GM13977 (cell line): Measurements from ENCODE around the gene SNRPA1.

Source experiments
- DNase-seq: peaks from one replicate; pipeline ENCODE4 v3.0.0; 2012; ENCODE audit warnings: low spot score
- CTCF ChIP-seq: IDR thresholded peaks from 2 replicates; pipeline ENCODE4 v1.5.1; 2012; ENCODE audit warnings: mild to moderate bottlenecking, control low read depth; ENCODE audit not compliant: insufficient read depth; ENCODE audit errors: extremely low read depth, missing control alignments
- in situ Hi-C: fragments of 300-500 bp; cut with MboI; formaldehyde crosslinking; loops from one replicate; pipeline ENCODE4 v1.12.0; 2022; ENCODE audit warnings: low sequenced_read_pairs, low pct_unique_long_range_greater_than_20kb, mixed read lengths, inconsistent platforms; ENCODE audit not compliant: unreplicated experiment

SNRPA1 gene

GRCh38 chr15:101325263-101326025, 30.4 kb upstream of the SNRPA1 start:
- in situ Hi-C loops, result no loop called here
- TF ChIP-seq CTCF, result no peak
- DNase-seq, result no peak

DNA sequence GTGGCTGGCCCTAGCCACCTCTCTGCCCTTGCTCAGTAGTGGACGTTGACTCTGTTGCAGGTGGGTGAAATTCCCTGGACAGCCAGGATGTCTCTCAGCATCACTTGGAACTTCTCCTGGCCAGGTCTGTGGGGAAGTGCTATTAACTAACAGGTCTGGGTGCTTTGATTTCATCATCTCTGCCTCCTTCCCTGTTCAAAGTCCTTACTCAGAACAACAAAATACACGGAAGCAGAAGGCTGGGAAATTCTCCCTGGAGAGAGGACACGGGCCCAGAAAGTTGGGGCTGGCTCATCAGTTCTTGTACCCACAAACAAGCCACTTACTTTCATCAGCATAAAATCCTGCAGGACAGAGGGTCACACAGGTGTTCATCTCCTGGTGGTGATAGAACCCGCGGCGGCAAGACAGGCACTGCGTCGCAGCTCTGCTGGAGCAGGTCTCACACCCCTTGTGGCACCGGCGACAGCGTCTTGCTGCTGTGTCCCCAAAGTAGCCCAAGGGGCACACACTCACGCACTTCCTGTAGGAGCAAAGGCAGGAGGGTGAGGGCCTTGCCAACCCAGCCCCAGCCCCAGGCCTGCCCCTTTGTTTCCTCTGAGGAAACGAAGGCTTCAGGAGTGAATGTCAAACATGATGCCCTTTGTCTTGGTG, 29.6 kb upstream of the SNRPA1 start:
- no peak for DNase-seq
- in situ Hi-C loops, result no loop called here
- no peak for TF ChIP-seq CTCF

DNA sequence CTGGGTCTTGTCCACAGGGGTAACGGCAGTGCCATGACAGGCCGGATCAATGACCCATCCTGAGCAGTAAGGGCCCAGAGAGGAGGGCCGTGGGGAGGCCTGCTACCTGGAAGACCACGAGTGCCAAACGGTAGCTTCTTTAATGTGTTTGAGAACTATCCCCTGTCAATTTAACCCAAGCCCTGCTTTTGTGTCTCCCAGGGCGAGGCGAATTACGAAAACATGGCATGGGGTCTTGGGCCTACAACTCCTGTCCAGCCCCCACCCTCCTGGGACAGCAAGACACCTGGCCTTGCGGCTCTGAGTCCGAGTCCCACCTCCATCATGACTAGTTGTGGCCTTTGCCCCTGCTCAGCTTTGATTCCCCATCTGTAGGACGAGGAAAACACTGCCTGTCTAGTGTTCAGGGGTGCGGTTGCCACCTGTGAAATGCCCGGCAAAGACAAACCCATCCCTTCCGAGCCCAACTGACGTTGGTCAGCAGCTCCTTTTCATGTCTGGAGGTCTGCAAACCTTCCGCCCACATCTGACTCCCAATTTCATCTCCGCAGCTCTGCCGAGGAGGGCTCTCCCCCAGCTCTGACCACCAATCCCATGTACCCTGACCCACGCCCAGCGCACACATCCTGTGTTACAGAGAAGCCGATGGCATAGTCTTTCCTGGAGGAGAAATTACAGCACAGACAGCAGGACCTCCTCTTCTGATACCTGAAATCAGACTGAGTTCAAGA, 28.9 kb upstream of the SNRPA1 start:
- in situ Hi-C loops, result no loop called here
- DNase-seq, result no peak
- no peak for TF ChIP-seq CTCF

GRCh38 chr15:101322854-101323477, 27.9 kb upstream of the SNRPA1 start:
- in situ Hi-C loops, result no loop called here
- TF ChIP-seq CTCF, result no peak
- no peak for DNase-seq

DNA sequence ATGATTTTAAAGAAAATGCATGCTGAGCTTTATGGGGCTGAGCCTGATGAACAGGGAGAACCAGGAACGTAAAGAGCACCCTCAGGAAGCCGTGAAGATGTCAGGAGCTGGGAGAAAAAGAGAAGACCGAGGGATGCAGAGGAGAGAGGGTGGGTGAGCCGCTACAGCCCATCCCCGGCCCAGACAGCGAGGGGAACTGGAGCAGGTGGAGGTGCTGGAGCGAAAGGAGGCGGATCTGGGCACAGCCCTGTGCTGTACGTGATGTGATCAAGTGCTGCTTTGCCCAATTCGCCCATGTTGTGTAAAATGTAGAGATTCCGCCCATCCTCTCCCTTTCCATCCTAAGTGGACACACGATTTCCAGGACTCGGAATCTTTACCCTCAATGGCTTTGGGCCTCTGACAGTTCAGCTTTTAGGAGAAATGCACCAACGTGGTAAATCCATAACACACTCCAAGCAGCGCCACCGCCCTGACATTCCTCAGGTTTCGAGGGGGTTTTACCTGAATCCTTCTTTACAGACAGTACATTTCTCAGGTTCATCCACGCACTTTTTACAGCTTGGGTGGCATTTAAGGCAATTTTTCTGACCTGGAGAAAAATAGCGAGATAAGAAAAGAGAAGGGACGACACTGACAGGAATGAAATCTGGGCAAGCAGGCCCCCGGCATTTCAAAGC, 27.1 kb upstream of the SNRPA1 start:
- no peak for TF ChIP-seq CTCF
- in situ Hi-C loops, result no loop called here
- DNase-seq, result no peak
